Upper lobe of left lung (tissue), 6 donors: ENCODE data around the gene PIBF1. TPM values are rescaled to one million over a fixed set of nuclear protein-coding genes. Genes with fewer than 3 reads are reported as not detected.

Source experiments
- ATAC-seq, 2 donors: fragments of 200-7000 bp; cut with Tn5 transposase; one replicate each; pipeline ENCODE4 v1.9.1; 2022; ENCODE audit warnings: mild to moderate bottlenecking in 2 of 2, moderate library complexity in 2 of 2; ENCODE audit not compliant: low FRiP score in 2 of 2
- DNase-seq, 2 donors: peaks; one replicate each; pipeline ENCODE4 v3.0.0-alpha.2; 2019 to 2020
- H3K27ac ChIP-seq, 4 donors: fragments of 200-600 bp; sonication (generic); one replicate each; pipeline ENCODE4 v1.5.1; 2016 to 2019
- H3K27me3 ChIP-seq, 4 donors: fragments of 200-600 bp; sonication (generic); one replicate each; pipeline ENCODE4 v1.5.1; 2017 to 2019
- H3K36me3 ChIP-seq, 4 donors: fragments of 200-600 bp; sonication (generic); one replicate each; pipeline ENCODE4 v1.5.1; 2016 to 2019
- H3K4me1 ChIP-seq, 4 donors: fragments of 200-600 bp; sonication (generic); one replicate each; pipeline ENCODE4 v1.5.1; 2018 to 2019
- H3K4me3 ChIP-seq, 4 donors: fragments of 200-600 bp; sonication (generic); one replicate each; pipeline ENCODE4 v1.5.1; 2017 to 2019; ENCODE audit warnings: mild to moderate bottlenecking in 2 of 4, moderate library complexity in 1 of 4
- H3K9me3 ChIP-seq, 4 donors: fragments of 200-600 bp; sonication (generic); one replicate each; pipeline ENCODE4 v1.5.1; 2018 to 2019
- CTCF ChIP-seq, 6 experiments: fragments of 450-650 bp in 4 of 6; fragments of 200-600 bp in 2 of 6; sonication (generic) in 2 of 6; IDR thresholded peaks; one replicate each; pipeline ENCODE4 v1.5.1; 2016 to 2019; ENCODE audit warnings: antibody characterized with exemption in 6 of 6
- EP300 ChIP-seq, 4 donors: sonication (generic); formaldehyde crosslinking; IDR thresholded peaks; one replicate each; pipeline ENCODE4 v1.5.1; 2017; ENCODE audit warnings: antibody characterized with exemption in 4 of 4, control low read depth in 2 of 4
- POLR2A ChIP-seq, 4 donors: fragments of 450-650 bp; IDR thresholded peaks; one replicate each; pipeline ENCODE4 v1.5.1; 2016 to 2017; ENCODE audit warnings: antibody characterized with exemption in 4 of 4, mild to moderate bottlenecking in 2 of 4
- POLR2AphosphoS5 ChIP-seq, 2 donors: sonication (generic); formaldehyde crosslinking; IDR thresholded peaks; one replicate each; pipeline ENCODE4 v1.5.1; 2017; ENCODE audit warnings: antibody characterized with exemption in 2 of 2
- WGBS, 2 donors: methylation state at CpG; one replicate each; pipeline ENCODE4 v1.1.5; 2017 to 2018; 5-methylcytosine and 5-hydroxymethylcytosine counted together
- total RNA-seq, 6 donors: library from RNA; depleted of rRNA in 4 of 6; stranded (reverse); fragments of >200 nt in 4 of 6; gene quantifications; one replicate each; pipeline versions ENCODE4 v1.1.0 to v1.2.1, GENCODE V29; 2016 to 2021
- donor health status: DM: no; HTN: no; CAD: no; lungs with moderate emphysema.
- donor health status: DM: no; HTN: yes; CAD: no; lungs with severe emphysema.

PIBF1 gene
- total RNA-seq, 6 donors from 2014 or later, result 14.1 to 80.7 (median 21.4) TPM

GRCh38 chr13:73056565-73056962 lies 274.6 kb downstream of the PIBF1 start:
- Histone ChIP-seq H3K4me1 (peaks cover 0 to 21% (median 5%) of the 10 kb centered on the region in 4 donors), H3K36me3 (no peaks in the 10 kb centered on the region), H3K4me3 (no peak overlapping the region), H3K9me3 (no peaks in the 10 kb centered on the region), H3K27me3 (no peaks in the 10 kb centered on the region), H3K27ac (no peak overlapping the region)
- WGBS, 2 donors, result 94% methylated on average over 4 of the region's 4 CpGs
- TF ChIP-seq POLR2AphosphoS5 (IDR thresholded peaks at IDR 0.05), result no peak
- ATAC-seq (no peak), DNase-seq (no peak)

DNA sequence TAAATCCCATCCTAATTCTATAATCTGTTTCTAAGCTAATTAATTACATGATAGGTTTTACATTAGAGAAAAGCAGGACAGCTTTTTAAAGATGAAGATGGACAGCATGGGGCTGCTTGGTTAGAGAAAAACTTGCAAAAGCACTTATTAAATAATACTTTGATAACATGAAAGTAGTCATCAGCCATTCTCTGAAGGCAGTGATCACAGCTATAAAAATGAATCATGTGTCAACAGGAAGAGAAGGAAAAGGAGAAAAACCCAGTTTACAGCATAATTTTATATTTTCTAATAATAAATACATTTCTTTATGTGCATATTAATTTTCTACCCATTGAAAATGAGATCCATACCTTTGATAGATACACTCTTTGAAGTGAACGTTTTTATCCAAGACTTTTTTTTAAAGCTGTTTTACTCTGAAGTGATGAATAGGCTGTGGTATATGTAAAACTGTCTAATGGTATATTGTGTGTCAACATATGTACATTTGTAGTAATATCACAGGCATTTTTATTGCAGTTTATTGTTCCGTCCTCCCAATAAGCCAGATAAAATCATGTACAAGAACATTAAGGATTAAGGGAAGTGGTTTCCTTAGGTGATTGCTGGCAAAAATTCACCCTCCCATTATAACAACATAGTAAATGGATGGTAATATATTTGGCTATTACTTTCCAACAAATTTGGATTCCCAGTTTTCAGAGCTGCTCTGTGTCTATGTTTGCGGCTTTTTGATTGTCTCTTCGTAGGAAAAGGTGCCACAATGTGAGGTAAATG lies 275.5 kb downstream of the PIBF1 start:
- 72 to 79% methylated on average over 4 of the region's 4 CpGs for WGBS, 2 donors

DNA sequence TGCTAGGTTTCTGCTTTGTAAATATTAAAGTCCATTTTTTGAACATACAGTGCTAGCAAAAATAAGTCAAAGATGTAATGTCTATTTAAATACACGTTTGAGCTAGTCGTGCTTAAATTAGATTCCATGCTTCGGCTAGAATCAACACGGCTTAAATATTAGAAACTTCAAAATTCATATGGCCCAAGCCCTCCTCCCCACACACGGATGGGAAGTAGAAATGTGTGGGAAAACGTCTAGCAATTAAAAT lies 276.1 kb downstream of the PIBF1 start:
- TF ChIP-seq POLR2A (IDR thresholded peaks at IDR 0.05) (no peak), POLR2AphosphoS5 (IDR thresholded peaks at IDR 0.05) (no peak), EP300 (IDR thresholded peaks at IDR 0.05) (no peak), CTCF (IDR thresholded peaks at IDR 0.05) (no peak)
- Histone ChIP-seq H3K4me1 (peaks cover 0 to 21% (median 5%) of the 10 kb centered on the region in 4 donors), H3K27ac (peak overlapping the region; percentile 45 to 91 (median 76)), H3K9me3 (no peaks in the 10 kb centered on the region), H3K4me3 (peak overlapping the region in 3 of 4 donors; percentile 73 to 93 (median 83)), H3K36me3 (no peaks in the 10 kb centered on the region), H3K27me3 (no peaks in the 10 kb centered on the region)
- ATAC-seq, result no peak
- WGBS, 2 donors, result 24 to 30% methylated on average over 6 of the region's 6 CpGs
- no peak for DNase-seq

More for the DNA sequence above, 275.5 kb downstream of the PIBF1 start:
- Histone ChIP-seq H3K4me1 (peaks cover 0 to 21% (median 5%) of the 10 kb centered on the region in 4 donors), H3K27ac (peak overlapping the region; percentile 45 to 91 (median 76)), H3K27me3 (no peaks in the 10 kb centered on the region), H3K9me3 (no peaks in the 10 kb centered on the region), H3K4me3 (peak overlapping the region in 2 of 4 donors; percentile 83 to 93), H3K36me3 (no peaks in the 10 kb centered on the region)
- DNase-seq (no peak), ATAC-seq (no peak)
- TF ChIP-seq CTCF (IDR thresholded peaks at IDR 0.05) (no peak), POLR2A (IDR thresholded peaks at IDR 0.05) (no peak), EP300 (IDR thresholded peaks at IDR 0.05) (no peak), POLR2AphosphoS5 (IDR thresholded peaks at IDR 0.05) (no peak)

- WGBS, 2 donors, result 1% methylated on average over 8 of the region's 8 CpGs
- Histone ChIP-seq H3K27ac (peak overlapping the region; percentile 45 to 91 (median 76)), H3K36me3 (no peaks in the 10 kb centered on the region), H3K27me3 (no peaks in the 10 kb centered on the region), H3K4me1 (peaks cover 0 to 21% (median 5%) of the 10 kb centered on the region in 4 donors), H3K9me3 (no peaks in the 10 kb centered on the region), H3K4me3 (peak overlapping the region; percentile 5 to 93 (median 78))
- TF ChIP-seq POLR2AphosphoS5 (IDR thresholded peaks at IDR 0.05), result no peak
- TF ChIP-seq CTCF (IDR thresholded peaks at IDR 0.05), result no peak
- no peak for TF ChIP-seq POLR2A (IDR thresholded peaks at IDR 0.05)
- TF ChIP-seq EP300 (IDR thresholded peaks at IDR 0.05), result no peak
- no peak for ATAC-seq
- DNase-seq, result no peak
These were observed 276.5 kb downstream of the PIBF1 start for GRCh38 chr13:73058432-73058735.

DNA sequence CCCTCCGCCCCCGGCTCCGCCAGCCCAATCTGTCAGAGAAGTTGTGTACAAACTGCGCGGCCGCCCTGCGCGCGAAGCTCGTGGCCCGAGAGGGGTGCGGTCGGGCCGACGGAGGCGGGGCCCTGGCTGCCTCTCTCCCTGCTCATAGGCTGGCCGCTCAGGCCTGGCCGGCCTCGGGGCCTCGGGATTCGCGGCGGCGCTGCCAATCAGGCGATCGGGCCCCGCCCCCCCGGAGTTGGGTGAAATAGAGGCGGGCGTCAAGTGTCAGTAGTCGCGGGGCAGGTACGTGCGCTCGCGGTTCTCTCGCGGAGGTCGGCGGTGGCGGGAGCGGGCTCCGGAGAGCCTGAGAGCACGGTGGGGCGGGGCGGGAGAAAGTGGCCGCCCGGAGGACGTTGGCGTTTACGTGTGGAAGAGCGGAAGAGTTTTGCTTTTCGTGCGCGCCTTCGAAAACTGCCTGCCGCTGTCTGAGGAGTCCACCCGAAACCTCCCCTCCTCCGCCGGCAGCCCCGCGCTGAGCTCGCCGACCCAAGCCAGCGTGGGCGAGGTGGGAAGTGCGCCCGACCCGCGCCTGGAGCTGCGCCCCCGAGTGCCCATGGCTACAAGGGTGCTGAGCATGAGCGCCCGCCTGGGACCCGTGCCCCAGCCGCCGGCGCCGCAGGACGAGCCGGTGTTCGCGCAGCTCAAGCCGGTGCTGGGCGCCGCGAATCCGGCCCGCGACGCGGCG lies 277.0 kb downstream of the PIBF1 start, which contains the start of gene KLF5:
Gene KLF5, plus strand, starts transcription at position 270 of the 724 bp plus-strand sequence. Its CDS starts 323 bp downstream, at position 593.
- H3K4me1 ChIP-seq, result peaks cover 0 to 21% (median 5%) of the 10 kb centered on the region in 4 donors
- H3K36me3 ChIP-seq, result no peaks in the 10 kb centered on the region
- TF ChIP-seq POLR2A (IDR thresholded peaks at IDR 0.05) (peak in 3 of 4 donors; percentile 76 to 99 (median 94)), CTCF (IDR thresholded peaks at IDR 0.05) (peak in 1 of 6 experiments; percentile 4), EP300 (IDR thresholded peaks at IDR 0.05) (peak in 1 of 4 donors; percentile 23), POLR2AphosphoS5 (IDR thresholded peaks at IDR 0.05) (peak; percentile 66 to 97)
- H3K4me3 ChIP-seq, result peak within 1 kb of the TSS; percentile 62 to 93 (median 78)
- peak within 1 kb of the TSS; percentile 74 to 91 (median 88) for H3K27ac ChIP-seq
- ATAC-seq (peak; percentile 99), DNase-seq (peak; percentile 98 to 99)
- no peaks in the 10 kb centered on the region for H3K27me3 ChIP-seq
- no peaks in the 10 kb centered on the region for H3K9me3 ChIP-seq
- WGBS, 2 donors, result 0 to 1% methylated on average over 14 to 67 of the region's 93 CpGs
